HG02943 (cell line): ENCODE results near the gene SETBP1.

ENCODE experiments used
- ATAC-seq: cut with Tn5 transposase; IDR thresholded peaks from one replicate; pipeline ENCODE4 v1.9.1; 2021; ENCODE audit warnings: mild to moderate bottlenecking, low read depth, moderate library complexity; ENCODE audit not compliant: unreplicated experiment

SETBP1 gene

DNA sequence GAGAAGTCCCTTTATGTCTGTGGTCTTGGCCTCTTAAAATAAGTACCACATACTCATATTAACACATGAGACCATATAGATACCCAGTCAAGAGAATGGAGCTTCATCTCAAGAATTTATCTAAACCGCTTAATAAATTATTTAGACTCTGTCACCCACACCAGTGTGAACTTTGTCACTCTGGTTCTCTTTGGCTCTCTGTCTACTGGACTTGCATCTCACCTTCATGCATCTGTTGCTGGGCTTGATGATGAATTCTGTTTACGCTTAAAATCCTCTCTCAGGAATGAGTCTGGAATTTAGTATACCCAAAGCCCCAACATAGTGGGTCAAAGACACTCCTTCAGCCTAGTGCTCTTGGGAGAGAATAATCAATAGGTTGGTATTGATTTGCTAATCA, 73.9 kb downstream of the SETBP1 start:
- ATAC-seq, result no peak

DNA sequence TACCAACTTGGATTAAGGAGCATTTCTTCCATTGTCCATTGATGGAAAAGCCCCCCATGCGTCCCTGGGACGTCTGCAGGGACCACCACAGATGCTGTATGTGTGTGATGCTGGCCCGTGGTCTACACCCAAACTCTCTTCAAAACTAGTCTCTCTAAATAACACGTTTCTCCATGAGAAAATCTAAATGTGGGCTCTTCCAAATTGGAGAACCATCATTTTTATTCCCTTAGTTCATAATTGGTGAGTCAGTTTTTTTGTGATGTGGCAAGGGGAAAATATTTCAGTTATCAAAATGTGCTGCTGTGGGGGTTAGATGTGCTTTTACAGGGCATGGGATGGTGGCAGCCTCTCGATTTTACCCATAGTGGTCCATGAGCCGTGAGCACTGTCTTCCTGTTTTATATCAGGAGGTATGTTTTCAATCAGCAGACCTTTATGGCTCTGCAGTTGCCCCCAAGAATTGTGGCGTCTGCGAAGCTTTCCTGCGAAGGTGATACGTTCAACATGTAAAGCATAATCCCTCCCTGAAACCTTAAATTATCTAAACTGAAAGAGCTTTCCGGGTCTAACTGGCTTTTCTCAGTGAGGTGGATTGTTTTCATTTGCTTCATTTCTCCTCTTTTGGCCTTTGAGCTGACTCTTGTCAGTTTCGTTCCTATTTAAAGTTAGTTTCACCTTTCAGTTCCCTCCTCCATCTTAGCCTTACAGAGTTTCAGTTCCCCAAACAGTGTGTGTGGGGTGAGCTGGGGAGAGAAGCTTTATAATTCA, 78.4 kb downstream of the SETBP1 start:
- peak; percentile 95 for ATAC-seq

DNA sequence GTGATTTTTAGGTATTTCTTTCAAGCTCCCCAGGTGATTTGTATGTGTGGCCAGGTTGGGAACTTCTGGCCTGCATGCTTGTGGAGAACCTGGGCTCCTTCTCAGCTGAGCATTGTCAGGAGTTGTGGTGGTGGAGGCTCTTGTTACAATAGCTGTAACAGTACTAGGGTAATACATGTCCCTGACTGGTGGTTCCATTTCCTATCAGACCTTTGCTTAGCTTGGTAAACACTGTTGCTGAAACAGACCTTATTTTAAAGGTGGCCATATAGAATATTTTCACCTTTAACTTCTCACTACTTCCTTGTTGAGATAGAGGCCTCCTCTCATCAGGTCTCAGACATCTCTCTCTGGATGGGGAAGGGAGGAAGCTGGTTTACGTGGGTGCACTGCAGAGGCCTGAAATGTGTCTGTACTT, 79.2 kb downstream of the SETBP1 start:
- ATAC-seq, result peak; percentile 50

DNA sequence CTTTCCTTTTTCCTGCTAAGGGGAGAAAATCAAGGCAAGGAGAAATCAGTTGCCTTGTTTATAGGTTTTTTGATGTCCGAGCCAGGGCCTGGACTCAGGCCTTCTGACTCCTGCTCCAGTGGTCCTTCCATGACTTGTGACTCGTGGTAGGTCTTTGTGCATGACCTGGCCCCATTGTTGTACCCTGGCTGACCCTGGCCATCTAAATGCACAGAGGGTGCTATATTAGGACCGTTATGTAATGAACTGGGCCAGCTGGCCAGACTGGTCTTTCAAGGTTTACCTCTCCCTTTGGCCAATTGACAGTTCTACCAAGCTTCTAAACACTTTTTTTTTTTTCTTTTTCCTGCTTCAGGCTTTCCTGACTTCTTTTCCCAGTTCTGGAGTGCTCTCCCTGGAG, 81.1 kb downstream of the SETBP1 start:
- ATAC-seq, result no peak

DNA sequence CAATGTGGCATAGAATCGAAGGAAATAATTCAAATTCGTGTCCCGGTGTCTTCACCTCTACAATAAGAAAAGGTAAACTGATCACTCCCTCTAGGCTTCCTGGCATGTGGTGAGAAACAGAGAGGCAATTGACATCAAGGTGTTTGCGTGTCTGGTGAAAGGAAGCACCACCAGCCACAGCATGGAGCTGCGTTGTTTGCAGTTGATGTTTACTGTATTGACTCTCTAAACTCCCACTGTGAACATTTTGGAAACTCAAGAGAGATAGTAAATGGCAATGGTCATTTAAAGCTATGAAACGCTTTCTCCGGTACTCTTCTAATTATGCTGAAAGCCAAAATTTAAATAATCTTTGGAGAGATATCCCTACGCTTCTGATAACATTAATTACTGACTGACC, 82.6 kb downstream of the SETBP1 start:
- no peak for ATAC-seq

DNA sequence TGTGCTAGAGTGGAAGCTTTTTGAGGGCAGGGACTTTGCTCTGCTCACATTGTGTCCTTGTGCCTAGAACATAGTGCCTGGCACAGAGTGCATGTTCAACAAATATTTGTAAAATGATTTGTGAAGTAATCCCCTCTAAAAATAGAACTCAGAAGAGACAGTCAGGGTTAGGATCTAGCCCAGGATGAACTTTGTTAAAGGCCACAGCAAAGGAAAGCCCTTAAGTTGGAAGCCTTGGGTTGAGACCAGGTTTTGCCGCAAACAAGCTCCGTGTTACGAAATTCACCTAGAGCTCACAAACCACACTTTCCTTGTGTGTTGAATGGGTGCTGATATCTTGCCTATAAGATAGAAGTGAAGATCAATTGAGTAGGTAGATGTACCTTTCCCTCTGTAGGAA, 84.2 kb downstream of the SETBP1 start:
- ATAC-seq, result no peak

DNA sequence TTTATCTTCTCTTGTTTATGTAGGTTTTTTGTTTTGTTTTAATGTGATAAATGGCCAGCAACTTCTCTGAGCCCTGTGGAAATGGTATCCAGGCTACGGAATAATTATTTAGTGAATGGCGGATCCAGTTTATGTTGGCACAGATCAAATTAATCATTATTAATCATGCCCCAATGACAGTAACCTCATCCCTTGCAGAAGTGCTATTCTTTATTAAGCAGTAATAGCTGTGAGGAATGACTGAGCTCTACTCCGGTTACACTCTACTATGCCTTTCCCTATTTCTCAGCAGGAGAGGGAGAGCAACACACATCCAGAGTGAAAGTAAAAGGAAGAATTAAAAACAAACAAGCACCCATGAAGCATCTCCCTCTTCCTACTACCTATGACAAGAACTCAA, 84.8 kb downstream of the SETBP1 start:
- no peak for ATAC-seq

DNA sequence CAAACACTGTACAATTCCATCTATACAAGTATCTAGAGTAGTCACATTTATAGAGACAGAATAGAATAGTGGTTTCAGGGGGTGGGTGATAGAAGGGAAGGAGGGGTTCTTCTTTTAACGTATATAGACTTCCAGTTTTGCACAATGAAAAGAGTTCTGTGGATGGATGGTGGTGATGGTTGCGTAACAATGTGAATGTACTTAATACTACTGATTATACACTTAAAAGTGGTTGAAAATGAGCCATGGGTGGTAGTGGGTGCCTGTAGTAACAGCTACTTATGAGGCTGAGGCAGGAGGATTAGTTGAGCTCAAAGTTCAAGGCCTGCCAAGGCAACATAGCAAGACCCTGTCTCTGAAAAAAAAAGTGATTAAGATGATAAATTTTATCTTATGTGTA, 85.8 kb downstream of the SETBP1 start:
- no peak for ATAC-seq

DNA sequence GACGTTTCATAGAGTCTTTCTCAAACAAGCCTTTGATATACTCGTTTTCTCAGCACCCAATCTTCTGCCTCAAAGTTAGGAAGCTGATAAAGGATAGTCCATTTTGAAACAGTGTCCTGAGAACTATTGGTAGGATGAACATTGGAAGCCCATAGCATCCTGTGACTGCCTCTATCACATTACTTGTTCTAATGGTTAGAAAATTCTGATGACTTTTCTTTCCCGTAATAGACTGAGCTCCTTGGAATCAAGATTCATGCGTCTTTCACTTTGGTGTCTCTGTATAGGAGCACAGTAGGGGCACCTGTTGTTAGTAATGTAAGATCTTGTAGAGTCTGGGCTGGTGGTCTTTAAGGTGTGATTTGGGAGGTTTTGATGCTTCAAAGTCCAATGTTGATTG, 87.1 kb downstream of the SETBP1 start:
- no peak for ATAC-seq

DNA sequence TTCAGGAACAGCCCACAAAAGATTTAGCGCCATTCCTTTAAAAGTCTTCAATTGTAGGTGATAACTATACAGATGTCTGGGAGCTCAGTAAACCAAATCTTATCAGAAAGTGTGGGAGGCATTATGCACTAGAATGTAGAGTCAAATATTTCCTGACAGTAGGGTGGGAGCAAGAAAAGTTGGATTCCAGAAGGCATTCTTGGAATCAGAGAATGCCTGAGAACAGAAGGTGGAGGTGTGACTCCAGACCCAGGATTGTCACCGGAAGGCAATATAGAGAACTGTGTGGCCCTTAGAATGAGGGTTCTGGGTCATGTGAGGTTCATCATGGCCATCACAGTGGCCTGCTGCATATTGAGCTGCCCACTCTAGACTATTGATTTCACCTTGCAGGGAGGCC, 90.0 kb downstream of the SETBP1 start:
- ATAC-seq, result no peak

DNA sequence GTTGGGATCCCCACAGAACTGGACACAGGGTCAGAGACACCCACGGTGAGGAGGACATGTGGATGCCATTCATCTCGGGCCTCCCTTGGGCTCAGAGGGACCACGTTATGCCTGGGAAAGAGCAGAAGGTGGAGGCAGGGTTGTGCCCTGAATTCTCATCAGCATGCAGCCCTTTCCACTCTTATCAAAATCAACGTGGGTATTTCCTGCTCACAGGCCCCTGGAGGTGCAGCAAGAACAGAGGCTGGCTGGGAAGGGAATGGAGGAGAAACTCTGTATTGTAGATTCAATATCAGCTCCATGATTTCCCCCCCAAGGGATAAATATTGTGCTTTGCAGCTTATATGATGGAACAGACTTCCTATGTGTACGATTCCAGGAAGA, 90.9 kb downstream of the SETBP1 start:
- ATAC-seq, result no peak

DNA sequence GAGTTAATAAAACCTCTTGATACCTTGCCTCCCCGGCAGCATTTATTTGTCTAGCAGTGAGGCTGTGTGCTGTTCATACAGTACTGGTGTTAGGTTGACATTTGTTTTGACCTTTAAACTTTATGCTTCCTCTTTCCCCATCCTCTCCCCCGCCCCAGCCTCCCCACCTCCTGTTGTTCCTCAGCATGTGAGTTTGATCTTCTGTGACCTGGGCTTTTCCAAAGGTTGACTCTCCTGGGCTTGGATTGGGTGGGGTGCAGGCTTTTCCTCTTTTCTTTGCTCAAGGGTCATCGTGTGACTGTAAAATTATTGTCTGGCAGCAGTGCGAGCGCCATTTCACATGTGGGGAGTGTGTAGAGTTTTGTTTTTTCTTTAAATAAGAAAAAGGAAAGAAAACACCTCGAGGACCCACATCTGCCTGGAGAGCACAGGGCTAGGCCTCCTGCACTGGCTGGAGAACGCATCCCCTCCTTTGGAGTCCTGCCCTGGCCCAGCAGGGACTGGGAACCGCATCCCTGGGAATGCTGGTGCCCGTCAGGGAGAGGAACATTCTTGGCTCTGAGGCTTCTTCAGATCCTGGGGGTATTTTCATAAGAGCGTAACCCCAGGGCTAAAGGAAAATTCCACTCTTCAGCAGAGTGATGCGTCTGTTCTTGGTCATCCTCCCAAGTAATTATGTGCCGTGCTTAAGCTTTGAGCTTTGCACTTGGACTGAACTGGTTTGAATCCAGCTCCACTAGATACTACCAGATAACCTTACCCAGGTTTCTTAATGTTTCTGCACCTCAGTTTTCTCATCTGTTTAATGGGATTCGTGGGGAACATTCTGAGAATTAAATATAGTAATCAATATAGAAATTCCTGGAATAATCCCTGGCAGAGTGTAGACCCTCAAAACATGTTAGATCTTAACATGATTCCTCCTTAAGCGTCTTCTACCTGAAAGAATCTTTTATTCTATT, 91.5 kb downstream of the SETBP1 start:
- ATAC-seq, result no peak

DNA sequence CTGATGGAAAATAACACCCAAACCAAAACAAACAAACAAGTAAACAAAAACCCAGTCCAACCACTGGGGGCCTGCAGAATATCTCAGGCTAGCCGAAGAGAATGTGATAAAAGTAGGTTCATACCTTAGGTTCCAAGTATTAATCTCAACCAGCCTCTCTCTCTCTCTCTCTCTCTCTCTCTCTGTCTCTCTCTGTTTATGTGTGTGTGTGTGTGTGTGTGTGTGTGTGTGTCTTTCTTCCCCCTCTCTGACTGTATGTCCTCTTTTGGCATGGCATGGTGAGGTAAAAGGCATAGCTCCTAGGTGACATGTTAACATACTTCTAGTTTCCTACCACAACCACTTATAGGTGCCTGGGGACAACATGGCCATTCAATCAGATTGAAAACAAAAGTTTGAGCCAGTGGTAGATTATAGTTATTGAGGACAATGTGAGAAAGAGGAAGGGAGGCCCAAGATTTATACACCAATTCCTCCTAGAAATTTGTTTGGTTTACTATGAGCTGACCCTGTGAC, 93.0 kb downstream of the SETBP1 start:
- no peak for ATAC-seq

DNA sequence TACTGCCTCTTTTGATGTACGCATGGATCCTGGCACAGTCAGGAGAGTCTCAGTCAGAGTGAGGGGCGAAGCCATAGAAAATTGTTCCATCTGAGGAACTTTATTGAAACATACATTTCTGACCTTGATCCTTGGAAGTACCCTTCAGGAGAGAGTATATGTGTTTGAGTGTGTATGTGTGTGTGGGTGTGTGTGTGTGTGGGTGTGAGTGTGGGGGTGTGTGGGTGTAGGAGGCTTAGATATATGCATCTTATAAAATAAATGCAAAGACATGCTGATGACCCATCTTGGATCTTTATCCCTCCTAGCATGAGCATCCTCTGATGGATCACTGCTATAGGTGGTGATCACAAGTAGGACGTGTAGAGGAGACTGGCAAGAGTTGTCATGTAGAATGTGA, 93.5 kb downstream of the SETBP1 start:
- ATAC-seq, result no peak

DNA sequence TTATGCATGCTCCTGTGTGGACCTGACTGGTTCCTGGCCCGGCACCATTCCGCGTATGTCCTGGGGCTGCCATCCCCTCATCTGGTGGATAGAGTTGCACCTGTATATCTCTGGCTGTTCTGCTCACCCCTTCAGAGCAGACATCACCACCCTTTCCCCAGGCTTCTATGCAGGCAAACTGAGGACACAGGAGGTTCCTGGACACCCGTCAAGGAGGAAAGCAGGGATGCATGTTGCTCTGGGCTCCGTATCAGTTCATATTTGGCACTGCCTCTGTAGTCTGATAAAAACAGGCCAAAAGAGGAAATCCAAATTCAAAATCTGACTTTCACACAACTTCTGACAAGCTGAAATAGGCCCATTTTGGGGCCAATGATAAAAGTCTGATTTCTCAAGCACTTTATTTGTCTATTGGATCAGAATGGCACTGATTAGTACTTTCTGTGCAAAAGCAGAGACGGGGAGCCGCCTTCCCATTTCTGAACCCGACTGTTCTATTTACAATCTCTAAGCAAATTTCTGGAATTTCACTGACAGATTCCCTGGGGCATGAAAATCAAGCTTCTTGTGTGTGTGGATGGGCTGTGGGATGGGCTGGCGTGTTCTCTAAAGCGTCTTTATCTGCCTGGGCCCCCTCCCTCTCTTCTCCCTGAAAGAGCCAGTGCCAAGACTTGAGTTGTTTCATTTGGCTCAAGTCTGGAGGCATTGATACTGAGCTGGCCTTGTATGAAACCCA, 96.9 kb downstream of the SETBP1 start:
- no peak for ATAC-seq

DNA sequence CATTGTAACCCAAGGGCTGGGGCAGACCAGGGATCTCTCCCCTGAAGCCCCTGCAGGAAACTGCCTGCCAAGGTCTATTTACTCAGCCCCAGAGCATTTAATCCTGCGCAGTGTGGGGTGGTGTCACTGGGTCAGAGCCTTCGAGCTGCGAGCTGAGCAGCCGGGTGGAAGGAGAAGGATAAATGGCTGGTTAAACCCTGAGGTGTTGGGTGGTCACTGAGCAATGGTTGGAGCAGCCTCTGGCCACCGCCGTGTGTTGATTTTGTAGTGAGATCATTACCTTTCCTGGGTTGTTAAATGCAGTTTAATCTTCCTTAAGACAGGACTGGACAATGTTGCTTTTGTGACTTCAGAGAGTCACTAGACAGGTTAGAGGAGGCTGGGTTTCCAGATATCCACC, 98.1 kb downstream of the SETBP1 start:
- no peak for ATAC-seq

DNA sequence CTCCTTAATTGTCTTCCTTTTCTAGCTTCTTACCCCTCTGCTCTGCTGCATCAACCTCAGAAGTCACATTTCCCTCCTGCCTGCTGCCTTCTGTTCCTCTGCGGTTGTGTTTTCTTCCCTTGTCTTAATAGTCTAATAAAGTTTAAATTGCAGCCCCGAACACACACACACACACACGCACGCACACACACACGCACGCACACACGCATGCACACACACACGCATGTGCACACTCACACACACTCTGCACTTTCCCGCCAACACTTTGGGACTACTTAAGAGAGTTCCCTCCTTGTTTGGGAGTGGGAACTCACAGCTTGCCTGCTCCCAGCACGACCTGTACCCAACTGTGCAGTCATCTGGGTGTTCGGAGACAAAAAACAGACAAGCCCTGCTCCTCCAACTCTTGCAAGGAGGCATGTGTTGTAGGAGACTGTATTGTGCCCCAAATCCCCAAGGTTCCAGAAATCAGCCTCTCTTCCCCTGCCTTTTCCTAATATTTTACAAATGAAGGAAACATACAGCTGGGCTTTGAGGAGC, 99.1 kb downstream of the SETBP1 start:
- ATAC-seq, result no peak

DNA sequence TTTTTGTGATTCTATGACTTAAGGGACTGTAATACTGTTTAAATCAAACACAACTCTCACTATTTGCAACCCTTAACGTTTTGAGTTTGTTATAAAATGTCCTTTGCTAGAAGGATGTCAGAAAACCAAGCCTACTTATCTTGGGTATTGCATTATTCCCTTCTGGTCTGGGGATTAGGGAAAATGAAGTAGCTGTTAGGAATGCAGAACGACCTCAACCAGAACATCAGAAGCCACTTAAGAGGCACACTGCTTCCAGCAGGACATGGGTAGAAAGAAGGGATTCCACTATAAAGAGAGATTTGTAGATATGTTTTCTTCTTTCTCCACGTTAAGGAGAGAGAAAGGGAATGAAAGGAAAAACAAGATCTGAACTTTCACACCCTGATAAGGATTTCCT, 101.2 kb downstream of the SETBP1 start:
- no peak for ATAC-seq

DNA sequence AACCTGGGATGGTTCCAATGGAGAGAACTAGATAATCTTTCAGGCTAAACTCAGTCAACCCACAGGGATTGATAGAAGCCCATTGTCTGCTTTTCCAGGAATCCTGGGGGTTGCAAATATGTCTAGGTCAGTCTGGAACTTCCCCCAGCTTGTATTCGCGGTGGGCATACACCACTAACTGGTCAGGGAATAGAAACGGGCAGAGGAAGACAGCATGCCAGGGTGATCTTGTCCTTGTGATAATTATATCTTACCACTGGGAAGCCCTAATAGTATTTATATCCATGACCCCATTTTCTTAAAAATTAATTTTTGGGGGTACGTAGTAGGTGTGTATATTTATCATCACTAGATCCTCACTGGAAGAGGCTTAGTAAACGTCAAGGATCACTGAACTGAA, 101.9 kb downstream of the SETBP1 start:
- no peak for ATAC-seq

DNA sequence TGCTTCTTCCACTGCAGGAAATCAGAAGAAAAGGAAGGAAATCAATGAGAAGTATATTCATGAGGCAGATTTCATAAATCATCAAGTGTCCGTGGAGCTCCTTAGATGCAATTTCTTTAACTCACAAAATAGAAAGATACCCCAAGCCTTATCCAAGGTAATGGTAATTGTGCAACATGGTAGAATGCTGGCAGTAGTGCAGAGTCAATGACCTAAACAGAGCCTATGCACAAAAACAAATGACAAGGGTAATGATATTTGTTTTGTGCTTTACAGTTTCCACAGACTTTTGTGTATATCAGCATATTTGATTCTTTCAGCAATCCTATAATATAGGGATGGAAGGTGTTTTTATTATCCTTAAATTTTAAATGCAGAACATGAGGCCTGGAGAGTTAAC, 102.7 kb downstream of the SETBP1 start:
- no peak for ATAC-seq

DNA sequence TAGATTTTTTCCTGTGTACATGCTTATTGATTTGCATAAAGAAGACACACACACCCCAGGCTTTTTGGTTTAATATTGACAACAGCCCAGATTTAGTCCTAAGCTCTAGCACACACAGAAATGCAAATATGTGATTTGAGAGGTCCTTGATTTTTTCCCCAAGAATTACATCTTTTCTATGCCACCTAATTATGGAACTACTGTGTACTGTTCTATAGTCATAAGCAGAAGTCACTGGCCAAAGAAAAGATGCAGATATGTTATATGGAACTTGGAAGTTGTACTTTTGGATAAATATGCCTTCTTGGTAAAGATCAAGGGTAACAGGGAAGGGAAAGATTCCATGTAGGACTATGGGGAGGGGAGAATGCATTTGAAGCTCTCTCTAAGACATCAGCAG, 105.6 kb downstream of the SETBP1 start:
- ATAC-seq, result no peak
